Esophagus squamous epithelium (tissue), 5 donors: Measurements from ENCODE around the gene ADGRD1. TPM values are rescaled to one million over a fixed set of nuclear protein-coding genes. Genes with fewer than 3 reads are reported as not detected.

Experiments
- DNase-seq: peaks from one replicate; lab custom pipeline; 2025; lab: John Stamatoyannopoulos, UW
- H3K27ac ChIP-seq, 4 donors: fragments of 200-600 bp; sonication (generic); one replicate each; pipeline ENCODE4 v1.5.1; 2016 to 2019; ENCODE audit warnings: mild to moderate bottlenecking in 1 of 4
- H3K27me3 ChIP-seq, 4 donors: fragments of 200-600 bp; sonication (generic); 1 replicate in 3 of 4; 2 replicates in 1 of 4; pipeline versions ENCODE4 v1.5.1 to v1.6.0; 2017 to 2021; ENCODE audit warnings: antibody characterized with exemption in 1 of 4
- H3K36me3 ChIP-seq, 3 donors: fragments of 200-600 bp; sonication (generic); one replicate each; pipeline ENCODE4 v1.5.1; 2016 to 2019
- H3K4me1 ChIP-seq, 3 donors: fragments of 200-600 bp; sonication (generic); one replicate each; pipeline ENCODE4 v1.5.1; 2017 to 2019
- H3K4me3 ChIP-seq, 4 donors: fragments of 200-600 bp; sonication (generic); 1 replicate in 3 of 4; 2 replicates in 1 of 4; pipeline ENCODE4 v1.5.1; 2016 to 2019; ENCODE audit warnings: mild to moderate bottlenecking in 2 of 4, moderate library complexity in 1 of 4
- H3K9me3 ChIP-seq, 3 donors: fragments of 200-600 bp; sonication (generic); one replicate each; pipeline ENCODE4 v1.5.1; 2016 to 2019
- POLR2A ChIP-seq, 4 donors: fragments of 450-650 bp; IDR thresholded peaks; one replicate each; pipeline ENCODE4 v1.6.1; 2017; ENCODE audit warnings: antibody characterized with exemption in 4 of 4, mild to moderate bottlenecking in 4 of 4, moderate library complexity in 3 of 4
- WGBS, 2 donors: methylation state at CpG; one replicate each; pipeline ENCODE4 v1.1.5; 2018; 5-methylcytosine and 5-hydroxymethylcytosine counted together
- intact Hi-C: fragments of 100-400 bp; cut with DNase I; formaldehyde crosslinking; loops from one replicate; pipeline ENCODE4 v1.15.0; 2022
- total RNA-seq, 4 donors: library from RNA; depleted of rRNA; stranded (reverse); fragments of >200 nt; gene quantifications; one replicate each; pipeline ENCODE4 v1.1.0, GENCODE V29; 2016
- TF ChIP-seq, protein P1 (sequence below), 6 experiments: fragments of 450-650 bp in 4 of 6; fragments of 200-600 bp in 2 of 6; sonication (generic) in 2 of 6; IDR thresholded peaks; one replicate each; pipeline ENCODE4 v1.5.1; 2016 to 2019; ENCODE audit warnings: antibody characterized with exemption in 6 of 6, mild to moderate bottlenecking in 4 of 6, moderate library complexity in 4 of 6
- donor health status: DM: yes; HTN: yes; CAD: no.

The ADGRD1 gene
- total RNA-seq, 4 donors from 2014 or later = 2.2 to 28.2 (median 8.8) TPM

DNA sequence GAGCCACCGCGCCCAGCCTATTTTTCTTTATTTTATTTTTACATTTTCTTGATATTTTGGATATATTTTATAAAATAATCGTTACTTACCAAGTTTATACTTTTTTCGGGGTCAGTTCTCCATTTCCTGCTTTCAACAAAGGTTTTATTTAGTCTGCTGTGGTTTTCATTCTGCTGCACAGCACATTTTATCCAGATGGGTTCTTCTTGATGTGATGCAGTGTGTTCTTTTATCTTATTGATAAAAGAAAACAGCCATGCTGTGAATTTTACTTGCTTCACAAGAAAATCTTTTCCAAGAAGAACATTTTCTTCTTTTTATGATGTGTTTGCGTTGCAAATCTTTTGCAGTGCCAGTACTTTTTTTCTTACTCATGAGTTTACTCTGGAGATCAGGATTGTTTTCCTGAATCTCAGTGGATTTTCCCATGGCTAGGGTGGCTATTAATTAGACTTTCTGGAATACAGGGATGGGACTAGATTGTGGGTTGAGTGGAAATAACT, 192.5 kb downstream of the ADGRD1 start:
- TF ChIP-seq POLR2A (IDR thresholded peaks at IDR 0.05) = no peak
- TF ChIP-seq, protein P1, sequence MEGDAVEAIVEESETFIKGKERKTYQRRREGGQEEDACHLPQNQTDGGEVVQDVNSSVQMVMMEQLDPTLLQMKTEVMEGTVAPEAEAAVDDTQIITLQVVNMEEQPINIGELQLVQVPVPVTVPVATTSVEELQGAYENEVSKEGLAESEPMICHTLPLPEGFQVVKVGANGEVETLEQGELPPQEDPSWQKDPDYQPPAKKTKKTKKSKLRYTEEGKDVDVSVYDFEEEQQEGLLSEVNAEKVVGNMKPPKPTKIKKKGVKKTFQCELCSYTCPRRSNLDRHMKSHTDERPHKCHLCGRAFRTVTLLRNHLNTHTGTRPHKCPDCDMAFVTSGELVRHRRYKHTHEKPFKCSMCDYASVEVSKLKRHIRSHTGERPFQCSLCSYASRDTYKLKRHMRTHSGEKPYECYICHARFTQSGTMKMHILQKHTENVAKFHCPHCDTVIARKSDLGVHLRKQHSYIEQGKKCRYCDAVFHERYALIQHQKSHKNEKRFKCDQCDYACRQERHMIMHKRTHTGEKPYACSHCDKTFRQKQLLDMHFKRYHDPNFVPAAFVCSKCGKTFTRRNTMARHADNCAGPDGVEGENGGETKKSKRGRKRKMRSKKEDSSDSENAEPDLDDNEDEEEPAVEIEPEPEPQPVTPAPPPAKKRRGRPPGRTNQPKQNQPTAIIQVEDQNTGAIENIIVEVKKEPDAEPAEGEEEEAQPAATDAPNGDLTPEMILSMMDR (IDR thresholded peaks at IDR 0.05) = no peak
- intact Hi-C loops = no loop called here
- no peak for DNase-seq
- Histone ChIP-seq H3K27ac (no peak overlapping the region), H3K9me3 (no peaks in the 10 kb centered on the region), H3K4me1 (no peaks in the 10 kb centered on the region), H3K36me3 (no peaks in the 10 kb centered on the region), H3K4me3 (no peak overlapping the region), H3K27me3 (no peaks in the 10 kb centered on the region)
- WGBS, 2 donors = 40 to 74% methylated on average over 3 to 5 of the region's 5 CpGs

- H3K27me3 ChIP-seq = peaks cover 0 to 4% (median 0%) of the 10 kb centered on the region in 4 donors
- WGBS, 2 donors = 50 to 80% methylated on average over 1 of the region's 1 CpG
- no peaks in the 10 kb centered on the region for H3K36me3 ChIP-seq
- H3K9me3 ChIP-seq = no peaks in the 10 kb centered on the region
- H3K4me3 ChIP-seq = no peak overlapping the region
- TF ChIP-seq, protein P1 (IDR thresholded peaks at IDR 0.05) = no peak
- TF ChIP-seq POLR2A (IDR thresholded peaks at IDR 0.05) = no peak
- intact Hi-C loops = no loop called here
- no peaks in the 10 kb centered on the region for H3K4me1 ChIP-seq
- no peak overlapping the region for H3K27ac ChIP-seq
- no peak for DNase-seq
Observed at GRCh38 chr12:131147293-131147692, 193.6 kb downstream of the ADGRD1 start.

- no peak for TF ChIP-seq POLR2A (IDR thresholded peaks at IDR 0.05)
- TF ChIP-seq, protein P1 (IDR thresholded peaks at IDR 0.05) = no peak
- WGBS, 2 donors = 54 to 61% methylated on average over 3 of the region's 3 CpGs
- no peak overlapping the region for H3K4me3 ChIP-seq
- peaks cover 0 to 7% (median 0%) of the 10 kb centered on the region in 4 donors for H3K27me3 ChIP-seq
- H3K4me1 ChIP-seq = no peaks in the 10 kb centered on the region
- intact Hi-C loops = no loop called here
- DNase-seq = no peak
- H3K9me3 ChIP-seq = no peaks in the 10 kb centered on the region
- no peak overlapping the region for H3K27ac ChIP-seq
- H3K36me3 ChIP-seq = no peaks in the 10 kb centered on the region
Observed at GRCh38 chr12:131147894-131148293, 194.2 kb downstream of the ADGRD1 start.

GRCh38 chr12:131151558-131152345, 198.0 kb downstream of the ADGRD1 start:
- Histone ChIP-seq H3K27ac (no peak overlapping the region), H3K27me3 (peaks cover 0 to 7% (median 0%) of the 10 kb centered on the region in 4 donors), H3K4me3 (no peak overlapping the region), H3K36me3 (no peaks in the 10 kb centered on the region), H3K9me3 (no peaks in the 10 kb centered on the region), H3K4me1 (no peaks in the 10 kb centered on the region)
- DNase-seq = no peak
- TF ChIP-seq POLR2A (IDR thresholded peaks at IDR 0.05) = no peak
- TF ChIP-seq, protein P1 (IDR thresholded peaks at IDR 0.05) = no peak
- intact Hi-C loops = no loop called here
- 70 to 77% methylated on average over 2 to 3 of the region's 8 CpGs for WGBS, 2 donors

- Histone ChIP-seq H3K4me3 (no peak overlapping the region), H3K9me3 (no peaks in the 10 kb centered on the region), H3K4me1 (no peaks in the 10 kb centered on the region), H3K36me3 (no peaks in the 10 kb centered on the region), H3K27me3 (peaks cover 0 to 7% (median 0%) of the 10 kb centered on the region in 4 donors), H3K27ac (no peak overlapping the region)
- DNase-seq = no peak
- 94% methylated on average over 5 of the region's 5 CpGs; no CpG with 5 or more reads in 1 of the 2 donors for WGBS, 2 donors
- TF ChIP-seq, protein P1 (IDR thresholded peaks at IDR 0.05) = no peak
- TF ChIP-seq POLR2A (IDR thresholded peaks at IDR 0.05) = no peak
- intact Hi-C loops = no loop called here
Observed at GRCh38 chr12:131152587-131152986, 198.9 kb downstream of the ADGRD1 start.
